ENCODE measurements around the gene SELENOW.

DNA sequence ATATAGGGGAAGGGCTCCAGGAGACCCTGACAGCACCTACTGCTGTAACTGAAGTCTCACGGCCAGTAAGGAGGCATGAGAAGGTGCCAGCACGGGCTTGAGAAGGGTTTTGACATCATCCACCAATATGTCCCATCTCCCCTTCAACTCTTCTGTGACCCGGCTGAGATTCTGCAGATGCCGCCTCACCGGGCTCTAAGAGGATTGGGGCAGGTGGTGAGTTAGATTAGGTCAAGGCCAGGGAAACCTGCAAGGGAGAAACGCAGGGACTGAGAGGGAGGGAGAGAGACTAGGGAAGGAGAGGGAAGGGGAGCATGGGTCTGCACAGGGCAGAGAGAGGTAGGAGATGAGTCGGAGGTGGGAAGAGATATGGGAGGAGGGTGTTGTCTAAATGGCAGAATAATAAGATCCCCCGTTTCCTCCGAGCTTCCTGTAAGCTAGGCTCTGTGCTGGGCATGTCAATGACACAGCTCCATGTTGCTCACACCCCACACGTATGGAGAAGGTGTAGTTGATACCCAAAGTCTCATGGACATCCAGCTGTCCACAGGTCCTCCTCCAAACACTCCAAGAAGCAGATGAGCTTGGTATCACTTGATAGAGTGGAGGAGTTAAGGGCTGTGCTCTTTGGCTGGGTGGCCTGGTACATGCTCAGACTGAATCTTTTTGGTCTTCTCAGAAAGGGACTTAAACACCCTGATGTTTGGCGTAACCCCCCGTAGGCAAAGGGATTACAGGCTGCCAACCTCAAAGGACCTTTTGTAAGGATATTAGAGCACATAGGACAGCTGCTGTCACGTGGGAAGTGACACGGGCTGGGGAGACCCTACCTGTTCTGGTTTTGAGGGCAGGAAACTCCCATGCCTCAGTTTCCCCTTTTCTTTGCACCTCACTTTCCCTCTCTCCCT, 19.7 kb downstream of the SELENOW start:
- TF ChIP-seq EZH2 (IDR thresholded peaks at IDR 0.05; ENCODE audit: insufficient read depth, poor library complexity, severe bottlenecking), result no peak
- no peak for TF ChIP-seq EZH2phosphoT487 (IDR thresholded peaks at IDR 0.05; ENCODE audit: insufficient read depth, low read depth)
